Mucosa of rectum (tissue), 2 donors: Measurements from ENCODE around the gene MAP7.

Source experiments
- H3K27ac ChIP-seq, 2 donors: one replicate each; pipeline ENCODE4 v1.7.0; 2013; ENCODE audit warnings: inconsistent platforms in 2 of 2, low read depth in 2 of 2, low read length in 2 of 2
- H3K27me3 ChIP-seq, 2 donors: one replicate each; pipeline ENCODE4 v1.7.0; 2013; ENCODE audit warnings: low read length in 2 of 2; ENCODE audit not compliant: control insufficient read depth in 2 of 2, insufficient read depth in 2 of 2
- H3K36me3 ChIP-seq, 2 donors: one replicate each; pipeline ENCODE4 v1.7.0; 2013; ENCODE audit warnings: low read length in 2 of 2; ENCODE audit not compliant: control insufficient read depth in 2 of 2, insufficient read depth in 2 of 2
- H3K4me1 ChIP-seq, 2 donors: one replicate each; pipeline ENCODE4 v1.7.0; 2013; ENCODE audit warnings: low read length in 2 of 2, mild to moderate bottlenecking in 1 of 2; ENCODE audit not compliant: control insufficient read depth in 2 of 2, insufficient read depth in 2 of 2
- H3K4me3 ChIP-seq, 2 donors: one replicate each; pipeline ENCODE4 v1.7.0; 2013; ENCODE audit warnings: low read length in 2 of 2
- H3K9ac ChIP-seq, 2 donors: one replicate each; pipeline ENCODE4 v1.7.0; 2013; ENCODE audit warnings: low read length in 2 of 2, low read depth in 1 of 2, mild to moderate bottlenecking in 1 of 2
- H3K9me3 ChIP-seq, 2 donors: one replicate each; pipeline ENCODE4 v1.7.0; 2013; ENCODE audit warnings: low read length in 2 of 2; ENCODE audit not compliant: control insufficient read depth in 2 of 2
- donor health status: healthy.
- donor health status: Normal muscosa, but diverticular disease.

Gene MAP7

DNA sequence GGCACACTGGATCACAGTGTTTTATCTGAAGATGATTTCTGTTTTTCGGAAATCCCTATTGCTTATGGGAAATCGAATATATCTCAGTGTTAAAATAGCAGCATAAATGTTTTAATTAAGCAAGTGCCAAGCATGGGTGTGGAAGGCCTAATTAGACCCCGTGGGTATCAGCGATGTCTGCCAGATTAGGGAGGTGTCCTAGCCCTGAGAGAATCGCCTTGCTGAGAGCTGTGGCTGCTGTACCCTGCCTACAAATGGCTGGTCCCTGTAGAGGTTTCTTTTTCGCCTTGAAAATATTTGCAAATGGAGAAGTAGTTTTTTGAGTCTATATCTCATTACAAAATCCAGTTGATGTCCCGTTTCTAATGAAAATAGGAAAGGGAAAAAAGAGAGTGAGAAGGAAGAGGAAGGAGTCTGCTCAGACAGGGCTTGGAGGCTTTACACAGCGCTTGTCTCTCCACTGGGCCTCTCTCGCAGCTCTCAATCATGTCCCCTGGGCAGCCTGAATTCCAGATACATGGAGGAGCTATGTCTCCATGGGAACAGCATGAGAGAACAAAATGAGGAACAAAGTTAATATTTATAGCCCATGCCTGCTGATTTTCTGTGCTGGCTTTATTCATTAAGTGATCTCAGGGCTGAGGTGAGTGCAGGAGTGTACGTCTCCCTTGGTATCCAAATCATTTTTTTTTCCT, 225.4 kb downstream of the MAP7 start:
- H3K9me3 ChIP-seq, result no peaks in the 10 kb centered on the region
- no peak overlapping the region for H3K27ac ChIP-seq
- H3K27me3 ChIP-seq, result no peaks in the 10 kb centered on the region
- H3K4me3 ChIP-seq, result no peak overlapping the region
- H3K9ac ChIP-seq, result no peak overlapping the region
- H3K4me1 ChIP-seq, result no peaks in the 10 kb centered on the region
- no peaks in the 10 kb centered on the region for H3K36me3 ChIP-seq

DNA sequence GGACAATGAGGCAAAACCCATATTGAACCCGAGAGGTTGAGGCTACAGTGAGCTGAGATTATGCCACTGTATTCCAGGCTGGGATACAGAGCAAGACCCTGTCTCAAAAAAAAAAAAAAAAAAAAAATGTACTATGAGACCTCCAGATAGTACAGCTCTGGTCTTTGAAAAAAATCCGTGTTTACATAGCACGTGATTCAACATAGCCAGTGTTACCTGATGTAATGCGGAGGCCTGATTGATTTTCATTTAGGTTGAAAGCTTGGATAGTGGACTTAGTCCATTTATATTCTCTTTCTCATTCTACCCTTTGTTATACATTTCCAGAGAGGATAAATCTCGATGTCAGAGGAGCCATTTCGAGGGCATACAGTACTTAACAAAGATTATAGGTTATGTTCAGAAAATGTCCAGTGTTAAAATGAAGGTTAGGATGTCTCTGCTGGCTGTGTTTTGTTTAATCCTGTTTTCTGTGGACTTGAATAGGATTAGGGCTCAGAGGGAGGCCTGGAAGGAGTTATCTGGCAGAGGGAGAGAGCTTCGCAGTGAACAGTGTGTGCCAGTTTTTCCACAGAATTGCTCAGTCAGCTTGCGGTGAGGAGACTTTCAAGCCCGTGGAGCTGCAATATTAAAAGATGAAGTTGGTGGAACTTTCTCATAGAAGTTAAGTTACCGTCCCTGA, 226.7 kb downstream of the MAP7 start:
- H3K9ac ChIP-seq, result no peak overlapping the region
- H3K9me3 ChIP-seq, result no peaks in the 10 kb centered on the region
- no peak overlapping the region for H3K4me3 ChIP-seq
- H3K27me3 ChIP-seq, result no peaks in the 10 kb centered on the region
- H3K27ac ChIP-seq, result no peak overlapping the region
- H3K4me1 ChIP-seq, result no peaks in the 10 kb centered on the region
- no peaks in the 10 kb centered on the region for H3K36me3 ChIP-seq

DNA sequence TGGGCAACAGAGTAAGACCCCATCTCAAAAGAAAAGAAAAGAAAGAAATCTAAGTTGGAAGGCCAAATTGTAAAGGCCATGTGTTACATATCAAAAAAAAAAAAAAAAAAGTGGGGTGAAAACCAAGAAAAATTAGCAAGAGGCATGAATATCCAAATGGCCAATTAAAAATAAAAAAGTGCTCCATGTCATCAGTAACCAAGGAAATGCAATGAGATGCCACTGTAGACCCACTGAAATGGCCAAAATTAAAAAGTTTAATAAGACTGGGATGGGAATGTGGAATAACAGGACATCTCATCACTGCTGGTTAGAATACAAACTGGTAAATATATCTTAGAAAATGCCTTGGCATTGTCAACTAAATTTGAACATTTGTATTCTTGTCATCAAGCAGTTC, 230.5 kb downstream of the MAP7 start:
- no peaks in the 10 kb centered on the region for H3K4me1 ChIP-seq
- no peaks in the 10 kb centered on the region for H3K36me3 ChIP-seq
- no peaks in the 10 kb centered on the region for H3K27me3 ChIP-seq
- no peak overlapping the region for H3K4me3 ChIP-seq
- no peaks in the 10 kb centered on the region for H3K9me3 ChIP-seq
- no peak overlapping the region for H3K9ac ChIP-seq
- no peak overlapping the region for H3K27ac ChIP-seq

DNA sequence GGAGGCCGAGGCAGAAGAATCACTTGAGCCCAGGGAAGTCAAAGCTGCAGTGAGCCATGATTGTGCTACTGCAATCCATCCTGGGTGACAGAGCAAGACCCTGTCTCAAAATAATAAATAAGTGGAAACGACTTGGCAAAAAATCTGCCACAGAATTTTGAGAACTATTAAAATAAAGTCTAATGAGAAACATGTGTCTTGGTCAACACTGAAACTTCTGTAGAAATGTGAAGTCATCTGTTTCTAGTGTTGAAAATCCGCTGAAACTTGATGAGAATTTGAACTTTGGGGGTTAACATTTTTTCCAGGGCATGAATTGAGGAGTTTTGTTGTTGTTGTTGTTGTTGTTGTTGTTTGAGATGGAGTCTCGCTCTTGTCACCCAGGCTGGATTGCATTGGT, 231.5 kb downstream of the MAP7 start:
- H3K4me3 ChIP-seq, result no peak overlapping the region
- H3K9ac ChIP-seq, result no peak overlapping the region
- H3K9me3 ChIP-seq, result no peaks in the 10 kb centered on the region
- no peaks in the 10 kb centered on the region for H3K36me3 ChIP-seq
- H3K27me3 ChIP-seq, result no peaks in the 10 kb centered on the region
- no peak overlapping the region for H3K27ac ChIP-seq
- H3K4me1 ChIP-seq, result no peaks in the 10 kb centered on the region

DNA sequence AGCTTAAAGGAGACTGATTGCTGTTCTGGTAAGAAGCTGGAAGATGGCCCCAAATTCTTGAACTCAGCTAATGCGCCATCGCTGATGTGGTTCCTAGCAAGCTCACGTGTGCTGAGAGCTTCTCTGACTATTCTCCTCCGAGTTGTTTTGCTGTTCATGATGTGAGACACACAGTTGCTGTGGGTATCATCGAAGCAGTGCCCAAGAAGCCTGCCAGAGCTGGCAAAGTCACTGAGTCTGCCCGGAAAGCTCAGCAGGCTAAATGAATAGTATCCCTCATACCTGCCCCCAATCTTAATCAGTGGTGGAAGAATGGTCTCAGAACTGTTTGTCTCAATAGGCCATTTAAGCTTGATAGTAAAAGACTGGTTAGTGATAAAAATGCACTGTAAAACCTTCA, 232.3 kb downstream of the MAP7 start:
- Histone ChIP-seq H3K27ac (no peak overlapping the region), H3K9me3 (no peaks in the 10 kb centered on the region), H3K4me3 (no peak overlapping the region), H3K4me1 (no peaks in the 10 kb centered on the region), H3K27me3 (no peaks in the 10 kb centered on the region), H3K36me3 (no peaks in the 10 kb centered on the region), H3K9ac (no peak overlapping the region)

DNA sequence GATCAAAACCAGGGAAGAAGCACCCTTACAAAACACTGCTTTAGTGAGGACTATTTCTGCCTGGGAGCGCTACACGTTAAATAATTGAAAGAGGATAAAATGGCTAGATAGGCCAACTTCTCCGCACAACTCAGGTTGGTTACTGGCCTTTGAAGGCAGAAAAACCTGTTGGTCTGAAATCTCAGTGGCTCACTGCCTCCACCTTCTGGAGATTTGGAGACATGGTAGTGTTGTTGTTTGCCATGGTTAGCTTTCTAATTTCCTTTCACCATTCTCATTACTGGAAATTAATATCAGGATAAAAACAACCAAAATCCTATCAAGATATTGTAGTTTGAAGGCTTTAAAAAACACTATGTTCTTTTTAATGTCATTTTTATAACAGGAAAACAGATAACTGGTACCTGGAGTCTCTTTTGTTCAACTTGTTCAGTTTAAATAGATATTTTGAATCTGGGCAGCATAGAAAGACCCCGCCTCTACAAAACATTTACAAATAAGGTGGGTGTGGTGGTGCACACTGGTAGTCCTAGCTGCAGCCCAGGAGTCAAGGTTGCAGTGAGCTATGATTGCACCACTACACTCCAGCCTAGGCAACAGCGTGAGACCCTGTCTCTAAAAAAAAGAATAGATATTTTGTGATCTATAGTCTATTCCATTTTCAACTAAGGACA, 233.1 kb downstream of the MAP7 start:
- no peak overlapping the region for H3K4me3 ChIP-seq
- H3K36me3 ChIP-seq, result no peaks in the 10 kb centered on the region
- no peak overlapping the region for H3K9ac ChIP-seq
- H3K27me3 ChIP-seq, result no peaks in the 10 kb centered on the region
- no peak overlapping the region for H3K27ac ChIP-seq
- no peaks in the 10 kb centered on the region for H3K9me3 ChIP-seq
- H3K4me1 ChIP-seq, result no peaks in the 10 kb centered on the region

DNA sequence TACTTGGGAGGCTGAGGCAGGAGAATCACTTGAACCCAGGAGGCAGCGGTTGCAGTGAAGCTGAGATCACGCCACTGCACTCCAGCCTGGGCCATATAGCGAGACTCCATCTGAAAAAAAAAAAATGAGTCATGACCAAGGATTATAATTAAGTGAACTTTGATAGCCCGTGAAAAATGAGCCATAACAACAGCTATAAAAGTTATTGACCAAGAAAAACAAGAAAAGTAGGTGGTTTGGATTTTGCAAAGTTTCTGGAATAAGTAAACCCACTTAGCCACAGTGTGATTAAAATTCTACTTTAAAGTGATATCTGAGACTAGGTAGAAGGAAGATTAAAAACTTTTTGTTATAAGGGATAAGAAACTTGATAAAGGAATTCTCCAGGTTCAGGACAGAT, 234.6 kb downstream of the MAP7 start:
- Histone ChIP-seq H3K36me3 (no peaks in the 10 kb centered on the region), H3K4me1 (no peaks in the 10 kb centered on the region), H3K27me3 (no peaks in the 10 kb centered on the region), H3K4me3 (no peak overlapping the region), H3K27ac (no peak overlapping the region), H3K9me3 (no peaks in the 10 kb centered on the region), H3K9ac (peak overlapping the region in 1 of 2 donors; percentile 18)

DNA sequence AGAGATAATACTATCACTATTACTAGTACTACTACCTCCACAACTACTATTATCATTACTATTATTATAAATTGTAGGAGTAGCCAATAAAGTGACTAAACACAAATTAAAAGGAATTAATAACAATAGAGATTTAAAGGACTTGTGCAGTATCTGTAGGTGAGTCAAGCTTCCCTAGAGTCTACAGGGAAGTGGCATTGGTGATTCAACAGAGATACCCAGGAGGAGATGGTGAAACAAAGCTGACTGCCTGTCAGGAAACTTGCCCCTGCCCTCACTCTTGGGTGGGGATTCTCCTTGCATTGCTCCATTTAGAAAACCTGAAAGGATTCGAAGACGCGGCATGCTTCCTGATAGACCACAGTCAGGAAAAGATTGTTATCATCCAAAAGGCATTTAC, 237.2 kb downstream of the MAP7 start:
- no peak overlapping the region for H3K9ac ChIP-seq
- H3K9me3 ChIP-seq, result no peaks in the 10 kb centered on the region
- no peaks in the 10 kb centered on the region for H3K4me1 ChIP-seq
- H3K4me3 ChIP-seq, result no peak overlapping the region
- no peaks in the 10 kb centered on the region for H3K36me3 ChIP-seq
- no peak overlapping the region for H3K27ac ChIP-seq
- H3K27me3 ChIP-seq, result no peaks in the 10 kb centered on the region

DNA sequence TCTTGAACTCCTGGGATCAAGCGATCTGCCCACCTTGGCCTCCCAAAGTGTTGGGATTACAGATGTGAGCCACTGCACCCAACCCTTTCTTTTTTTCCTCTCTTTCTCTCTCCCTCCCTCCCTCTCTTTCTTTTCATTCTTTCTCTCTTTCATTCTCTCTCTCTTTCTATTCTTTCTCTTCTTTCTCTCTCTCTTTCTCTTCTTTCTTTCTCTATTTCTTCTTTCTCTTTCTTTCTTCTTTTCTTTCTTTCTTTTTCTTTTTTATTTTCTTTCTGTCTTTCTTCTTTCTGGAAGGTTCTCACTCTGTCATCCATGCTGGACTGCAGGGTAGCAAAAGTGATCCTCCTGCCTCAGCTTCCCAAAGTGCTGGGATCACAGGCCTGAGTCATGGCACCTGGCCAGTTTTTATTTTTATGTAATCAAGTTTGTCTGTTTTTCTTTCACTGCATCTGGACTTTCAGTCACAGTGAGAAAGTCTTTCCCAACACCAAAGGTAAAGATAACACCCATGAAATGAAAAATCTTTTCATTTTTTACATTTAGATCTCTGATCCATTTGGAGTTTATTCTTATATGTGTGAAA, 240.4 kb downstream of the MAP7 start:
- H3K36me3 ChIP-seq, result no peaks in the 10 kb centered on the region
- no peak overlapping the region for H3K4me3 ChIP-seq
- no peaks in the 10 kb centered on the region for H3K9me3 ChIP-seq
- H3K27me3 ChIP-seq, result no peaks in the 10 kb centered on the region
- no peak overlapping the region for H3K27ac ChIP-seq
- no peak overlapping the region for H3K9ac ChIP-seq
- H3K4me1 ChIP-seq, result no peaks in the 10 kb centered on the region

DNA sequence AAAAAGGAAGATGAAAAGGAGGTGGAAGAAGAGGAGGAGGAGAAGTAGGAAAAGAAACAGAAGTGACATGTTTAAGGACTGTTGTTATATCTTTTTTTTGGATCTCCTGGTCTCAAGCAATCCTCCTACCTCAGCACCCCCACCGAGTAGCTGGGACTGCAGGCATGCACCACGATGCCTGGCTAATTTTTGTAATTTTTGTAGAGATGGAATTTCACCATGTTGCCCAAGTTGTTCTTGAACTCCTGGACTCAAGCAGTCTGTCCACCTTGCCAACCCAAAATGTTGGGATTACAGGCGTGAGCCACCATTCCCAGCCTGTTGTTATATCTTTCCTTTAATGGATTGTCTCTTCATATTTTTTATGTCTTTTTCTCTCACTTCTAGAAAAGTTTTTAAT, 241.1 kb downstream of the MAP7 start:
- Histone ChIP-seq H3K27ac (no peak overlapping the region), H3K27me3 (no peaks in the 10 kb centered on the region), H3K4me3 (no peak overlapping the region), H3K9ac (no peak overlapping the region), H3K4me1 (no peaks in the 10 kb centered on the region), H3K36me3 (no peaks in the 10 kb centered on the region), H3K9me3 (no peaks in the 10 kb centered on the region)
